H1 (cell line): ENCODE data around the gene NUP210L. TPM values are rescaled to one million over a fixed set of nuclear protein-coding genes. Genes with fewer than 3 reads are reported as not detected.

ENCODE experiments used
- CTBP2 ChIP-seq: IDR thresholded peaks from 2 replicates; pipeline ENCODE4 v1.7.0; 2011; ENCODE audit warnings: borderline replicate concordance, mild to moderate bottlenecking, moderate library complexity, mixed read lengths, low read length; ENCODE audit not compliant: insufficient read depth, insufficient read length
- ZNF274 ChIP-seq: IDR thresholded peaks from 2 replicates; pipeline ENCODE4 v1.7.0; 2012; ENCODE audit warnings: low read length, borderline replicate concordance; ENCODE audit errors: extremely low read depth
- polyA plus RNA-seq, 7 experiments: library from polyadenylated mRNA; depleted of rRNA in 3 of 7; stranded (reverse) in 5 of 7; unstranded in 2 of 7; fragments of >200 nt in 5 of 7; fragments of 200-250 nt in 2 of 7; gene quantifications; 1 replicate in 5 of 7; 2 replicates in 1 of 7; 4 replicates in 1 of 7; pipeline versions ENCODE4 v1.2.1 to v1.2.3, GENCODE V29; 2011 to 2013; ENCODE audit warnings: missing spikeins in 2 of 7, mixed read lengths in 2 of 7
- total RNA-seq: library from RNA; stranded (reverse); fragmentation: NEBNext Ultra II Directional; extraction: Animal tissue kit (Norgen Biotek cat#: 25700); gene quantifications from 2 replicates; pipeline ENCODE4 v1.2.1, GENCODE V29; 2021

The NUP210L gene
- total and polyA plus RNA-seq, 2 of the 8 experiments (the other 6 are each of a cell fraction or from before 2014, with no cell fraction given): not detected

GRCh38 chr1:154178911-154179811 lies 24.3 kb upstream of the NUP210L start (continued):
- TF ChIP-seq CTBP2 (no peak), ZNF274 (no peak)
